Osteocyte (in vitro differentiated cells): ENCODE data around the gene HOXB9. TPM values are rescaled to one million over a fixed set of nuclear protein-coding genes. Genes with fewer than 3 reads are reported as not detected.

Source experiments
- DNase-seq: peaks from one replicate; pipeline ENCODE4 v3.0.0; 2021; ENCODE audit warnings: mixed read lengths; ENCODE audit not compliant: unreplicated experiment; ENCODE audit errors: extremely low spot score
- H3K27ac Mint-ChIP-seq: one replicate; pipeline ENCODE4 v1.8.0; 2021; ENCODE audit warnings: mild to moderate bottlenecking, mixed read lengths; ENCODE audit not compliant: unreplicated experiment
- H3K27me3 Mint-ChIP-seq: one replicate; pipeline ENCODE4 v1.8.0; 2021; ENCODE audit warnings: mixed read lengths; ENCODE audit not compliant: unreplicated experiment
- H3K36me3 Mint-ChIP-seq: one replicate; pipeline ENCODE4 v1.8.0; 2021; ENCODE audit warnings: mixed read lengths; ENCODE audit not compliant: unreplicated experiment
- H3K4me1 Mint-ChIP-seq: one replicate; pipeline ENCODE4 v1.8.0; 2021; ENCODE audit warnings: mixed read lengths; ENCODE audit not compliant: unreplicated experiment
- H3K4me3 Mint-ChIP-seq: one replicate; pipeline ENCODE4 v1.8.0; 2021; ENCODE audit warnings: mild to moderate bottlenecking, moderate library complexity, mixed read lengths; ENCODE audit not compliant: unreplicated experiment
- H3K9me3 Mint-ChIP-seq: one replicate; pipeline ENCODE4 v1.8.0; 2021; ENCODE audit warnings: mixed read lengths; ENCODE audit not compliant: unreplicated experiment
- total RNA-seq: library from RNA; stranded (reverse); gene quantifications from 2 replicates; pipeline ENCODE4 v1.2.1, GENCODE V29; 2021
- TF ChIP-seq, protein P1 (sequence below): fragments of 200-600 bp; sonication (generic); IDR thresholded peaks from 2 replicates; pipeline ENCODE4 v1.5.0; 2021; ENCODE audit warnings: antibody characterized with exemption, mild to moderate bottlenecking, moderate library complexity

Gene HOXB9
- total RNA-seq, 1 donor from 2014 or later: not detected

GRCh38 chr17:48577330-48577945 lies 48.7 kb downstream of the HOXB9 start:
- no peak overlapping the region for H3K27ac Mint-ChIP-seq
- DNase-seq: no peak
- peaks cover 3% of the 10 kb centered on the region for H3K4me1 Mint-ChIP-seq

DNA sequence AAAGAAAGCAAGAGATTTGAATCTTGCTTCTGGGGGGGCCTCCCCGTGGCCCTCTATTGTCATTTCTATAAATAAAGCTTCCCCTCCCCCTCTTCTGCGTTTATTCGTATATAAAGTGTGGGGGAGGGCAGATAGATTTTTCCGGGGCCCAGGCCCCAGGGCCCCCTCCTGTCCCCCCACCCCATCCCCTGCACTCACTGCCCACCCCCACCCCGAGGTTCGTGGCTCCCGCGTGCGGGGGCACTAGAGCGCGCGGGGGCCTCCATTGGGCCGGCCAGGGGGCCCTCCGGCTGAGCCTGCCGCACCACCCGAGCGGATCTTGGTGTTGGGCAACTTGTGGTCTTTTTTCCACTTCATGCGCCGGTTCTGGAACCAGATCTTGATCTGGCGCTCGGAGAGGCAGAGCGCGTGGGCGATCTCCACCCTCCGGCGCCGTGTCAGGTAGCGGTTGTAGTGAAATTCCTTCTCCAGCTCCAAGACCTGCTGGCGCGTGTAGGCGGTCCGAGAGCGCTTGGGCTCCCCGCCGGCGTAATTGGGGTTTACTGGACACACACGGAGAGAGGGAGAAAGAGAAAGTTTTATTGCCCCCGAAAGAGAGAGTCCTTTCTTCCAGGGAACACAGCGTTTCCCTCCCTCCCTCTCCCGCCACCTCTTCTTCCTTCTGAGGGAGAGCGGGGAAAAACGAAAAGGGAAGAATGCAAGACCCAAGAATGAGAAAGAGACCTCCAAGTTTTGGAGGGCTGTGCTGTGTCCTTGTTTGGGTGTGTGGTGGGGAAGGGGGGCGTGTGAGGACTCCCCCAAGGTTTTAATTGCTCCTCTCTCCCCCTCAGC lies 49.5 kb downstream of the HOXB9 start:
- Mint-ChIP-seq H3K36me3 (no peaks in the 10 kb centered on the region), H3K9me3 (no peaks in the 10 kb centered on the region), H3K27ac (no peak overlapping the region), H3K4me1 (no peaks in the 10 kb centered on the region), H3K27me3 (peaks cover 91% of the 10 kb centered on the region), H3K4me3 (no peak overlapping the region)
- TF ChIP-seq, protein P1, sequence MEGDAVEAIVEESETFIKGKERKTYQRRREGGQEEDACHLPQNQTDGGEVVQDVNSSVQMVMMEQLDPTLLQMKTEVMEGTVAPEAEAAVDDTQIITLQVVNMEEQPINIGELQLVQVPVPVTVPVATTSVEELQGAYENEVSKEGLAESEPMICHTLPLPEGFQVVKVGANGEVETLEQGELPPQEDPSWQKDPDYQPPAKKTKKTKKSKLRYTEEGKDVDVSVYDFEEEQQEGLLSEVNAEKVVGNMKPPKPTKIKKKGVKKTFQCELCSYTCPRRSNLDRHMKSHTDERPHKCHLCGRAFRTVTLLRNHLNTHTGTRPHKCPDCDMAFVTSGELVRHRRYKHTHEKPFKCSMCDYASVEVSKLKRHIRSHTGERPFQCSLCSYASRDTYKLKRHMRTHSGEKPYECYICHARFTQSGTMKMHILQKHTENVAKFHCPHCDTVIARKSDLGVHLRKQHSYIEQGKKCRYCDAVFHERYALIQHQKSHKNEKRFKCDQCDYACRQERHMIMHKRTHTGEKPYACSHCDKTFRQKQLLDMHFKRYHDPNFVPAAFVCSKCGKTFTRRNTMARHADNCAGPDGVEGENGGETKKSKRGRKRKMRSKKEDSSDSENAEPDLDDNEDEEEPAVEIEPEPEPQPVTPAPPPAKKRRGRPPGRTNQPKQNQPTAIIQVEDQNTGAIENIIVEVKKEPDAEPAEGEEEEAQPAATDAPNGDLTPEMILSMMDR: no peak
- DNase-seq: no peak

More at GRCh38 chr17:48577330-48577945, 48.7 kb downstream of the HOXB9 start:
- TF ChIP-seq, protein P1: no peak
- Mint-ChIP-seq H3K4me3 (no peak overlapping the region), H3K27me3 (peaks cover 88% of the 10 kb centered on the region), H3K9me3 (no peaks in the 10 kb centered on the region), H3K36me3 (no peaks in the 10 kb centered on the region)

DNA sequence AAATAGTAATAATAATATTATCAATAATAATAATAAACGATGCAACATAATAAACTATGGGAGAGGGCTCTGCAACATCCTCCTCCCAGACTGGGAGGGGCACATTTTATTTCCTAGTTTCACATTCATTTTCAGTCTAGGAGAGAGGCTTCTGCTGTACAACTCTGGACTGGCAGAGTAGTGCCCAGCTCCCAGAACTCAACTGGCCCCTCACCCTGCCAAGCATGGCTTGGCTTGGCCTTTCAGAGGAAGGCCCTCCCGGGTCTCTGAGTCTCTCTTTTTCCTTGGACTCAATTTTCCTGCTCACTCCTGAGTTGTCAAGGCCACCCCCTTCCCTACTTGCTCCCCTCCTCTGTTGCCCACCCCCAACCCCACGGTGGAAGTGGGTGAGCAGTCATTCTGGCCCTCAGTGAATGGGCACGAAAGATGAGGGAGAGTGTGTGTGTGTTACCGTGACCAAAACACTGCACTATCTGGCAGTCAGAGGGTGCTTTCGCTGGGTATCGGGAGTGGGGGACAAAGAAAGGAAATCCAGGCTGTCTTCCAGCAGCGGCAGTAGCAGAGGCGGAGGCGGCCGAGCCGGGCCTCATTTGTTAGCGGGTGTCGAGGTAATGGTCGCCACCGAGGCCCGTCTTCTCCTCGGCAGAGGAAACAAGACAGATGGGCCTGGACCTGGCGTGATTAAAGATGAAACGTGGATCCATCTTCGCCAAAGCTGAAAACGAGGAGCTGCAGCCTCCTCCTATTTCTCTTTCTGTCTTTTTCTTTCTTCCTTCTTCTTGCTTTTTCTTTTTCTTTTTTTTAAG lies 50.3 kb downstream of the HOXB9 start:
- Mint-ChIP-seq H3K27ac (no peak overlapping the region), H3K4me1 (no peaks in the 10 kb centered on the region), H3K9me3 (no peaks in the 10 kb centered on the region), H3K27me3 (peaks cover 91% of the 10 kb centered on the region), H3K36me3 (no peaks in the 10 kb centered on the region), H3K4me3 (no peak overlapping the region)
- TF ChIP-seq, protein P1: no peak
- DNase-seq: no peak

GRCh38 chr17:48575066-48575582 lies 51.0 kb downstream of the HOXB9 start:
- TF ChIP-seq, protein P1: no peak
- DNase-seq: no peak
- Mint-ChIP-seq H3K9me3 (no peaks in the 10 kb centered on the region), H3K36me3 (no peaks in the 10 kb centered on the region), H3K4me1 (no peaks in the 10 kb centered on the region), H3K4me3 (no peak overlapping the region), H3K27ac (no peak overlapping the region), H3K27me3 (peaks cover 87% of the 10 kb centered on the region)
